GM12801 (cell line): ENCODE measurements around the gene URI1.

Experiments used
- CTCF ChIP-seq: IDR thresholded peaks from one replicate; pipeline ENCODE4 v1.5.1; 2011; ENCODE audit warnings: control low read depth; ENCODE audit not compliant: insufficient read length; ENCODE audit errors: extremely low read depth

URI1 gene

GRCh38 chr19:29978080-29978479, 36.0 kb downstream of the URI1 start:
- no peak for TF ChIP-seq CTCF

GRCh38 chr19:29983568-29983967, 41.5 kb downstream of the URI1 start:
- TF ChIP-seq CTCF, result no peak

GRCh38 chr19:29985196-29985595, 43.2 kb downstream of the URI1 start:
- TF ChIP-seq CTCF, result no peak

GRCh38 chr19:29988351-29988750, 46.3 kb downstream of the URI1 start:
- no peak for TF ChIP-seq CTCF

- no peak for TF ChIP-seq CTCF
These were observed 50.3 kb downstream of the URI1 start for GRCh38 chr19:29992233-29992867.

GRCh38 chr19:29999490-29999889, 57.5 kb downstream of the URI1 start:
- no peak for TF ChIP-seq CTCF

- TF ChIP-seq CTCF, result no peak
These were observed 58.8 kb downstream of the URI1 start for GRCh38 chr19:30000862-30001261.

GRCh38 chr19:30001301-30001700, 59.3 kb downstream of the URI1 start:
- no peak for TF ChIP-seq CTCF
